Ascending aorta (tissue), 2 donors: ENCODE data around the gene TRAPPC1. TPM values are rescaled to one million over a fixed set of nuclear protein-coding genes. Genes with fewer than 3 reads are reported as not detected.

Experiments used
- DNase-seq, 2 donors: peaks; one replicate each; pipeline ENCODE4 v3.0.0-alpha.2; 2019; ENCODE audit warnings: low spot score in 2 of 2
- H3K27ac ChIP-seq, 2 donors: fragments of 200-600 bp; sonication (generic); one replicate each; pipeline ENCODE4 v1.5.1; 2016 to 2017; ENCODE audit warnings: mild to moderate bottlenecking in 1 of 2
- H3K27me3 ChIP-seq: fragments of 200-600 bp; sonication (generic); one replicate; pipeline ENCODE4 v1.5.1; 2017
- H3K36me3 ChIP-seq, 2 donors: fragments of 200-600 bp; sonication (generic); one replicate each; pipeline ENCODE4 v1.5.1; 2016
- H3K4me1 ChIP-seq, 2 donors: fragments of 200-600 bp; sonication (generic); one replicate each; pipeline ENCODE4 v1.5.1; 2016 to 2017; ENCODE audit warnings: mild to moderate bottlenecking in 1 of 2
- H3K4me3 ChIP-seq, 2 donors: fragments of 200-600 bp; sonication (generic); one replicate each; pipeline ENCODE4 v1.5.1; 2016 to 2017; ENCODE audit warnings: mild to moderate bottlenecking in 1 of 2
- H3K9me3 ChIP-seq, 2 donors: fragments of 200-600 bp; sonication (generic); one replicate each; pipeline ENCODE4 v1.5.1; 2016
- CTCF ChIP-seq, 3 experiments: fragments of 200-600 bp in 2 of 3; fragments of 450-650 bp in 1 of 3; sonication (generic) in 2 of 3; IDR thresholded peaks; one replicate each; pipeline ENCODE4 v1.5.1; 2016 to 2019; ENCODE audit warnings: antibody characterized with exemption in 3 of 3, mild to moderate bottlenecking in 1 of 3, moderate library complexity in 1 of 3
- intact Hi-C: fragments of 100-400 bp; cut with DNase I; formaldehyde crosslinking; loops from one replicate; pipeline ENCODE4 v1.15.1; 2023
- total RNA-seq: library from RNA; depleted of rRNA; stranded (reverse); fragments of >200 nt; gene quantifications from one replicate; pipeline ENCODE4 v1.1.0, GENCODE V29; 2016

TRAPPC1 gene
- total RNA-seq, 1 donor from 2014 or later, result 36.0 TPM

DNA sequence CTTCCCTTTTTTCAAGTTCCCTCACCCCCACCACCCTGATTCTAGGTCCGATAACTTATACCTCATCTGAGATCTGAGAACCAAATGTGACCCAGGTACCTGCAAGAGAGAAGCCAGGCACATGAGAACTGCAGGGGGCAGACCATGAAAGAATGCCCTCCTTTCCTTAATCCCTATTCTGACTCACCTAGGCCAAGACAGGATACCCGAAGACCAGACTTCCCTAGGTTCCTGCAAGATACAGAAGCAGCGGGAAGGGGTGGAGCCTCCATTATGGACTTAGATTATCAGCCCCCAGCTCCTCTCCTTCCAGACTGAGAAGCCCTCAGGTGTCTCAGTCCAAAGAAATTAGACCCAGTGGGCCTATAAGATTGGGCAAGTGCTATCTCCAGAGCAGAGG is 4.2 kb downstream of the TRAPPC1 start:
- H3K27me3 ChIP-seq, result no peaks in the 10 kb centered on the region
- no peaks in the 10 kb centered on the region for H3K36me3 ChIP-seq
- no peak overlapping the region for H3K4me3 ChIP-seq
- H3K9me3 ChIP-seq, result no peaks in the 10 kb centered on the region
- peaks cover 8 to 14% of the 10 kb centered on the region in 2 donors for H3K4me1 ChIP-seq
- DNase-seq, result no peak
- intact Hi-C loops, result no loop called here
- TF ChIP-seq CTCF (IDR thresholded peaks at IDR 0.05), result no peak
- no peak overlapping the region for H3K27ac ChIP-seq

- DNase-seq, result peak; percentile 43 to 90
- Histone ChIP-seq H3K4me1 (peaks cover 3 to 8% of the 10 kb centered on the region in 2 donors), H3K27me3 (no peaks in the 10 kb centered on the region), H3K27ac (peak overlapping the region; percentile 35 to 52), H3K36me3 (no peaks in the 10 kb centered on the region), H3K4me3 (peak overlapping the region; percentile 53 to 64), H3K9me3 (no peaks in the 10 kb centered on the region)
- intact Hi-C loops, result no loop called here
- no peak for TF ChIP-seq CTCF (IDR thresholded peaks at IDR 0.05)
Measured at GRCh38 chr17:7922845-7923628, 8.7 kb downstream of the TRAPPC1 start.

DNA sequence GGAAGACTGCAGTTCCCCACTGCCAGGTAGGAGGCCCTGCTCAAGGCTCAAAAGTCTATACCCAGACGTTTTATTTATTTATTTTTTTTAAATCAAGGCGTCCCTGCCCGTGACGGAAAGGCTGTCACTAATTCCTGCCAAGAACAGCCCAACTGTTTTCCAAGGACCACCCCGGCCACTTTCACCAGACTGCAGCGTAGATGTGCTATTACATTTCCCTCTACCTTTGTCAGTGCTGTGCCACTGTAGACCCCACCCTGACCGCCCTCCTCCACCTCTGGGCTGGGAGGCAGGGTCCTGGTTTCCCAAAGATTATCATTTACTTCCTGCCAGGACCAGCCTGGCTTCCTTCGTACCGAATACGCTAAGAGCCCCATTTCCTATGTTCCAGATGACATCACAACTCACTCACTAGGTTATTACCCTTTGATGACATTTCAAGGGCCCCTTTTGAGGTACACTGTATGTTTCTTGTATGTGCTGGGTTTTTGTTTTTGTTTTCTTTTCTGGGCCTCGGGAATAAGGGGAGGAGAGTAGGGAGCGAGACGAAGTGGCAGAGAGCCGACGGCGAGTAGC is 9.4 kb downstream of the TRAPPC1 start:
- intact Hi-C loops, result no loop called here
- Histone ChIP-seq H3K27me3 (no peaks in the 10 kb centered on the region), H3K9me3 (no peaks in the 10 kb centered on the region), H3K36me3 (no peaks in the 10 kb centered on the region), H3K4me3 (peak overlapping the region; percentile 53 to 64), H3K27ac (peak overlapping the region; percentile 35 to 52), H3K4me1 (peaks cover 3 to 8% of the 10 kb centered on the region in 2 donors)
- no peak for TF ChIP-seq CTCF (IDR thresholded peaks at IDR 0.05)
- no peak for DNase-seq

DNA sequence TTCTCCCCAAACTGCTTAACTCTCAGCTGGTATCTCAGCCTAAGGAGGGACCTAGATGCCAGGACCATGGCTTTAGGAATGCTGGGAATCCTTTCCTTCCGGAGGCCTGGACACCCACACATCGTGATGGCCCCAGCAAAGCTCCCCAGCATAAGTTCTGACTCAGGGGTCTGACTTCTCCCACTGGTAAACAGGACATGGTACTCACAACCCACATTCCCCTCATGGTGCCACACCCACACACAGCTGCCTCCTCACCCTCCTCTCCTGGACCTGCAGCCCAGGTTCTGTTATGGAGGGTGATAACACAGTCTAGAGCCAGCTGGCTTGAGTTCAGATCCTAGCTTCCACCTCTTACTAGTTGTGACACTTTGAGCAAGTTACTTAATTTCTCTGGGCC is 14.9 kb downstream of the TRAPPC1 start:
- peaks cover 6 to 11% of the 10 kb centered on the region in 2 donors for H3K4me1 ChIP-seq
- peak overlapping the region; percentile 92 to 97 for H3K27ac ChIP-seq
- intact Hi-C loops, result loop anchor here (1.0 to 5.0 kb wide), 2 partner anchors 14 to 305 kb away; partner anchors contain the start of gene TRAPPC1
- H3K9me3 ChIP-seq, result no peaks in the 10 kb centered on the region
- no peaks in the 10 kb centered on the region for H3K27me3 ChIP-seq
- no peak for TF ChIP-seq CTCF (IDR thresholded peaks at IDR 0.05)
- peak overlapping the region in 1 of 2 donors; percentile 65 for H3K4me3 ChIP-seq
- DNase-seq, result no peak
- H3K36me3 ChIP-seq, result peaks cover 0 to under 1% of the 10 kb centered on the region in 2 donors

DNA sequence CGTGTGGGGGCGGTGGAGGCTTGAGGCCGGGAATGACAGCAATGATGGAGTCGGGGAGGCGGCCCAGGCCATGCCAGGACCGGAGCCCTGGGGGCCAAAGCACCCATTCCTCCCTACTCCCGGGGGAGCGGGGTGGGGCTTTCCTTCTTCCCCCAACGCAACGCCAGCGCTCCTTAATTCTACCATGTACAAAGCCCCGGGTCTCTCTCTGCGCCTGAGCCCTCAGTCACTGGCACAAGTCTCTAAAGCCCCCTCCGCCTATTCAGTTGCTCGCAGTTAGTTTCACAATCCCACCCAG is 15.4 kb downstream of the TRAPPC1 start:
- no peak for TF ChIP-seq CTCF (IDR thresholded peaks at IDR 0.05)
- intact Hi-C loops, result loop anchor here (1.0 to 5.0 kb wide), 2 partner anchors 15 to 306 kb away; partner anchors contain the start of gene TRAPPC1
- peaks cover 2 to 5% of the 10 kb centered on the region in 2 donors for H3K36me3 ChIP-seq
- H3K4me1 ChIP-seq, result peaks cover 6 to 11% of the 10 kb centered on the region in 2 donors
- no peak for DNase-seq
- peak overlapping the region; percentile 92 to 97 for H3K27ac ChIP-seq
- no peaks in the 10 kb centered on the region for H3K9me3 ChIP-seq
- peak overlapping the region; percentile 53 to 65 for H3K4me3 ChIP-seq
- no peaks in the 10 kb centered on the region for H3K27me3 ChIP-seq
